K562 (cell line): ENCODE results near the gene CNRIP1. TPM values are rescaled to one million over a fixed set of nuclear protein-coding genes. Genes with fewer than 3 reads are reported as not detected.

Source experiments
- DPF2 ChIP-seq: fragments of 450-650 bp; IDR thresholded peaks from 2 replicates; pipeline ENCODE4 v1.6.1; 2016
- FOS ChIP-seq: IDR thresholded peaks from 3 replicates; pipeline ENCODE4 v1.6.1; 2011; ENCODE audit not compliant: insufficient read length; ENCODE audit errors: extremely low read depth
- FOXJ2 ChIP-seq: fragments of 200-800 bp; sonication (Bioruptor generic); IDR thresholded peaks from 2 replicates; pipeline ENCODE4 v1.6.1; 2016; ENCODE audit warnings: missing genetic modification characterization, missing compliant biosample characterization
- FOXM1 ChIP-seq, 2 experiments: fragments of 450-650 bp in 1 of 2; sonication (generic) in 1 of 2; formaldehyde crosslinking in 1 of 2; IDR thresholded peaks; 2 replicates each; pipeline versions ENCODE4 v1.6.1 to v1.9.0; 2017 to 2022; ENCODE audit warnings: low read depth in 2 of 2, mild to moderate bottlenecking in 2 of 2, missing genetic modification reagents in 1 of 2, moderate library complexity in 1 of 2
- HDAC2 ChIP-seq: fragments of 450-650 bp; IDR thresholded peaks from 2 replicates; pipeline ENCODE4 v1.6.1; 2016; ENCODE audit warnings: mild to moderate bottlenecking
- HDAC6 ChIP-seq: IDR thresholded peaks from 2 replicates; pipeline ENCODE4 v1.6.1; 2012; ENCODE audit warnings: low read depth, mild to moderate bottlenecking, control low read depth, inconsistent platforms, low read length, moderate library complexity
- HEY1 ChIP-seq: fragments of 250-450 bp; sonication (Bioruptor Pico); IDR thresholded peaks from 2 replicates; pipeline ENCODE4 v1.5.0; 2020; ENCODE audit warnings: mild to moderate bottlenecking, moderate library complexity, borderline replicate concordance
- KDM1A ChIP-seq, 2 experiments: fragments of 450-650 bp; IDR thresholded peaks; 2 replicates each; pipeline ENCODE4 v1.6.1; 2016; ENCODE audit warnings: mild to moderate bottlenecking in 2 of 2
- MLLT1 ChIP-seq, 2 experiments: fragments of 450-650 bp; IDR thresholded peaks; 2 replicates each; pipeline ENCODE4 v1.6.1; 2016
- NFE2 ChIP-seq: IDR thresholded peaks from 2 replicates; pipeline ENCODE4 v1.6.1; 2014; ENCODE audit warnings: antibody characterized with exemption, low read depth
- POLR2A ChIP-seq: fragments of 450-650 bp; conservative IDR thresholded peaks from 2 replicates; pipeline ENCODE4 v1.6.1; 2016
- REST ChIP-seq, 2 experiments: fragments of 450-650 bp; formaldehyde crosslinking in 1 of 2; IDR thresholded peaks; 2 replicates each; pipeline versions ENCODE4 v1.4.0 to v1.6.1; 2014 to 2020; ENCODE audit warnings: mild to moderate bottlenecking in 2 of 2, borderline replicate concordance in 1 of 2, low read depth in 1 of 2
- SIN3B ChIP-seq: fragments of 450-650 bp; IDR thresholded peaks from 2 replicates; pipeline ENCODE4 v1.6.1; 2017; ENCODE audit warnings: low read depth, mild to moderate bottlenecking, moderate library complexity
- ZNF12 ChIP-seq: sonication (generic); formaldehyde crosslinking; IDR thresholded peaks from 2 replicates; pipeline ENCODE4 v1.4.0; 2020; ENCODE audit warnings: mild to moderate bottlenecking, missing genetic modification reagents
- ZNF121 ChIP-seq: sonication (generic); formaldehyde crosslinking; conservative IDR thresholded peaks from 2 replicates; pipeline ENCODE4 v1.8.0; 2022; ENCODE audit warnings: missing genetic modification reagents
- ZNF444 ChIP-seq: fragments of 250-450 bp; sonication (Bioruptor Pico); IDR thresholded peaks from 2 replicates; pipeline ENCODE4 v1.4.0; 2020; ENCODE audit warnings: mild to moderate bottlenecking, moderate library complexity
- ZNF507 ChIP-seq: conservative IDR thresholded peaks from 2 replicates; pipeline ENCODE4 v1.6.1; 2017; ENCODE audit warnings: missing genetic modification characterization, missing compliant biosample characterization
- ZNF551 ChIP-seq: fragments of 250-450 bp; sonication (Bioruptor Pico); IDR thresholded peaks from 2 replicates; pipeline ENCODE4 v1.5.0; 2021; ENCODE audit warnings: mild to moderate bottlenecking, moderate library complexity
- ZNF696 ChIP-seq: fragments of 250-450 bp; sonication (Bioruptor Pico); conservative IDR thresholded peaks from 2 replicates; pipeline ENCODE4 v1.4.0; 2020; ENCODE audit warnings: mild to moderate bottlenecking, moderate library complexity
- ZNF699 ChIP-seq: fragments of 250-450 bp; sonication (Bioruptor Pico); IDR thresholded peaks from 2 replicates; pipeline ENCODE4 v1.8.0; 2021; ENCODE audit warnings: mild to moderate bottlenecking, moderate library complexity; ENCODE audit not compliant: insufficient replicate concordance
- ZNF785 ChIP-seq: fragments of 250-450 bp; sonication (Bioruptor Pico); IDR thresholded peaks from 2 replicates; pipeline ENCODE4 v1.4.0; 2020; ENCODE audit warnings: mild to moderate bottlenecking
- polyA plus RNA-seq, 8 experiments: library from polyadenylated mRNA; depleted of rRNA in 4 of 8; stranded (reverse) in 5 of 8; unstranded in 3 of 8; fragments of >200 nt; fragmentation: Nextera tagmentation in 2 of 8; fragmentation: Illumina TruSeq in 1 of 8; extraction: Ambion mirVana in 2 of 8; extraction: Trizol in 1 of 8; gene quantifications; 2 replicates each; pipeline versions ENCODE4 v1.2.1 to v1.2.3, GENCODE V29; 2011 to 2014; ENCODE audit warnings: inconsistent platforms in 1 of 8, missing spikeins in 1 of 8
- total RNA-seq, 7 experiments: library from RNA; depleted of rRNA in 6 of 7; stranded (reverse); fragments of >200 nt in 6 of 7; fragmentation: Illumina TruSeq in 2 of 7; extraction: Trizol in 2 of 7; gene quantifications; 2 replicates each; pipeline versions ENCODE4 v1.2.1 to v1.2.3, GENCODE V29; 2011 to 2021; ENCODE audit warnings: low replicate concordance in 1 of 7

CNRIP1 gene
- total and polyA plus RNA-seq, 9 of the 15 experiments (the other 6 are each of a cell fraction or from before 2014, with no cell fraction given): 0.59 to 2.1 (median 1.5) TPM

GRCh38 chr2:68253219-68254068 lies 66.3 kb downstream of the CNRIP1 start (continued):
- TF ChIP-seq REST (IDR thresholded peaks at IDR 0.05; ENCODE audit: borderline replicate concordance): no peak
- TF ChIP-seq REST (CRISPR knock-in tag; IDR thresholded peaks at IDR 0.05; ENCODE audit: low read depth): no peak
- no peak for TF ChIP-seq FOXM1 (IDR thresholded peaks at IDR 0.05; ENCODE audit: low read depth)
- no peak for TF ChIP-seq FOXM1 (CRISPR knock-in tag; IDR thresholded peaks at IDR 0.05; ENCODE audit: low read depth)
- no peak for TF ChIP-seq ZNF785 (CRISPR knock-in tag)
- no peak for TF ChIP-seq ZNF696
- no peak for TF ChIP-seq ZNF121 (CRISPR knock-in tag)
- TF ChIP-seq HEY1 (CRISPR knock-in tag): no peak
- TF ChIP-seq ZNF12 (CRISPR knock-in tag): no peak
- no peak for TF ChIP-seq ZNF551 (CRISPR knock-in tag)
- TF ChIP-seq ZNF444 (CRISPR knock-in tag): no peak
- no peak for TF ChIP-seq ZNF507 (tag)
- peak; percentile 61 for TF ChIP-seq DPF2
- no peak for TF ChIP-seq FOXJ2 (tag)
- TF ChIP-seq HDAC2: no peak
- TF ChIP-seq POLR2A: no peak
- TF ChIP-seq SIN3B: no peak
- TF ChIP-seq NFE2: no peak
- no peak for TF ChIP-seq HDAC6
- TF ChIP-seq KDM1A (IDR thresholded peaks at IDR 0.05): no peak
- TF ChIP-seq MLLT1 (IDR thresholded peaks at IDR 0.05): peak in 1 of 2 experiments; percentile 32; a peak in 1 of 4 replicates
- no peak for TF ChIP-seq ZNF699 (CRISPR knock-in tag)
- TF ChIP-seq FOS: no peak
